GM23338 (cell line): Measurements from ENCODE around the gene NCKAP5. TPM values are rescaled to one million over a fixed set of nuclear protein-coding genes. Genes with fewer than 3 reads are reported as not detected.
A peak's percentile ranks its signal among the peaks of the same experiment; 100 is the strongest.

Experiments used
- ATAC-seq: fragments of 200-7000 bp; cut with Tn5 transposase; 3 replicates; pipeline ENCODE4 v1.9.1; 2020
- DNase-seq: peaks from one replicate; pipeline ENCODE4 v3.0.0-alpha.2; 2015; ENCODE audit warnings: low spot score
- H2AFZ ChIP-seq: fragments of 200-600 bp; sonication (generic); 2 replicates; pipeline ENCODE4 v1.8.0; 2016; ENCODE audit warnings: antibody characterized with exemption, mild to moderate bottlenecking, moderate library complexity
- H3F3A ChIP-seq: fragments of 200-600 bp; sonication (generic); replicated peaks from 2 replicates; pipeline ENCODE4 v1.8.0; 2017; ENCODE audit warnings: antibody characterized with exemption, mixed run types, low read depth
- H3K27ac ChIP-seq: fragments of 200-600 bp; sonication (generic); 2 replicates; pipeline ENCODE4 v1.6.1; 2016; ENCODE audit warnings: low read depth
- H3K27me3 ChIP-seq: fragments of 200-600 bp; sonication (generic); 2 replicates; pipeline ENCODE4 v1.8.0; 2016; ENCODE audit warnings: mild to moderate bottlenecking, mixed run types, moderate library complexity; ENCODE audit not compliant: insufficient read depth
- H3K36me3 ChIP-seq: fragments of 200-600 bp; sonication (generic); 2 replicates; pipeline ENCODE4 v1.8.0; 2016; ENCODE audit warnings: mild to moderate bottlenecking; ENCODE audit not compliant: insufficient read depth
- H3K4me1 ChIP-seq: fragments of 200-600 bp; sonication (generic); 2 replicates; pipeline ENCODE4 v1.8.0; 2016; ENCODE audit warnings: mild to moderate bottlenecking, moderate library complexity; ENCODE audit not compliant: insufficient read depth
- H3K4me2 ChIP-seq: fragments of 200-600 bp; sonication (generic); 2 replicates; pipeline ENCODE4 v1.7.1; 2017; ENCODE audit warnings: mixed run types
- H3K4me3 ChIP-seq: fragments of 200-600 bp; sonication (generic); 2 replicates; pipeline ENCODE4 v1.6.1; 2016; ENCODE audit warnings: mixed run types
- H3K79me2 ChIP-seq: fragments of 200-600 bp; sonication (generic); replicated peaks from 2 replicates; pipeline ENCODE4 v1.8.0; 2017; ENCODE audit warnings: mild to moderate bottlenecking; ENCODE audit not compliant: insufficient read depth
- H3K9me2 ChIP-seq: fragments of 200-600 bp; sonication (generic); 2 replicates; pipeline ENCODE4 v1.8.0; 2017; ENCODE audit not compliant: insufficient read depth
- H4K20me1 ChIP-seq: fragments of 200-600 bp; sonication (generic); replicated peaks from 2 replicates; pipeline ENCODE4 v1.8.0; 2017; ENCODE audit warnings: mild to moderate bottlenecking; ENCODE audit not compliant: insufficient read depth
- H3K27ac Mint-ChIP-seq: 2 replicates; pipeline ENCODE4 v1.8.0; 2020; ENCODE audit warnings: inconsistent platforms, mild to moderate bottlenecking, moderate library complexity, mixed read lengths
- H3K27me3 Mint-ChIP-seq: 3 replicates; pipeline ENCODE4 v1.8.0; 2022; ENCODE audit warnings: low read depth, mild to moderate bottlenecking, moderate library complexity, mixed read lengths, inconsistent platforms; ENCODE audit not compliant: insufficient read depth, poor library complexity
- H3K36me3 Mint-ChIP-seq: 3 replicates; pipeline ENCODE4 v1.8.0; 2021; ENCODE audit warnings: low read depth, mild to moderate bottlenecking, inconsistent platforms, moderate library complexity, mixed read lengths
- H3K4me1 Mint-ChIP-seq: 3 replicates; pipeline ENCODE4 v1.8.0; 2020; ENCODE audit warnings: mild to moderate bottlenecking, inconsistent platforms, mixed read lengths
- H3K4me3 Mint-ChIP-seq: 3 replicates; pipeline ENCODE4 v1.8.0; 2021; ENCODE audit warnings: moderate library complexity, mild to moderate bottlenecking, inconsistent platforms, mixed read lengths
- H3K9me3 Mint-ChIP-seq: 3 replicates; pipeline ENCODE4 v1.8.0; 2020; ENCODE audit warnings: moderate library complexity, mild to moderate bottlenecking, inconsistent platforms, mixed read lengths
- CREB1 ChIP-seq: fragments of 250-450 bp; sonication (Bioruptor Pico); IDR thresholded peaks from 2 replicates; pipeline ENCODE4 v1.5.0; 2020; ENCODE audit warnings: low read depth, mild to moderate bottlenecking, moderate library complexity
- EZH2 ChIP-seq: fragments of 200-600 bp; sonication (generic); IDR thresholded peaks from one replicate; pipeline ENCODE4 v1.8.0; 2017; ENCODE audit warnings: antibody characterized with exemption, mild to moderate bottlenecking, low read depth; ENCODE audit not compliant: unreplicated experiment
- EZH2phosphoT487 ChIP-seq: fragments of 200-600 bp; sonication (generic); IDR thresholded peaks from one replicate; pipeline ENCODE4 v1.8.1; 2018; ENCODE audit warnings: antibody characterized with exemption; ENCODE audit not compliant: unreplicated experiment
- NANOG ChIP-seq: IDR thresholded peaks from 2 replicates; pipeline ENCODE4 v1.6.1; 2016; ENCODE audit warnings: antibody characterized with exemption, borderline replicate concordance
- POLR2AphosphoS5 ChIP-seq: IDR thresholded peaks from 2 replicates; pipeline ENCODE4 v1.6.1; 2016; ENCODE audit warnings: antibody characterized with exemption, low read depth
- STAT1 ChIP-seq: IDR thresholded peaks from one replicate; pipeline ENCODE4 v1.6.1; 2016; ENCODE audit warnings: antibody characterized with exemption; ENCODE audit not compliant: unreplicated experiment
- ZNF331 ChIP-seq: fragments of 250-450 bp; sonication (Bioruptor Pico); IDR thresholded peaks from 2 replicates; pipeline ENCODE4 v1.5.0; 2020; ENCODE audit warnings: low read depth, mild to moderate bottlenecking, moderate library complexity
- polyA plus RNA-seq: library from polyadenylated mRNA; unstranded; fragments of >200 nt; fragmentation: Nextera tagmentation; extraction: Ambion mirVana; gene quantifications from 2 replicates; pipeline ENCODE4 v1.2.1, GENCODE V29; 2016
- total RNA-seq: library from RNA; depleted of rRNA; stranded (reverse); fragments of >200 nt; shearing (Covaris generic); gene quantifications from 2 replicates; pipeline ENCODE4 v1.2.3, GENCODE V29; 2014
- TF ChIP-seq, protein P1 (sequence below): fragments of 250-450 bp; sonication (Bioruptor Pico); IDR thresholded peaks from 2 replicates; pipeline ENCODE4 v1.5.0; 2020; ENCODE audit warnings: mild to moderate bottlenecking, moderate library complexity
- TF ChIP-seq, protein P2 (sequence below), 2 experiments: fragments of 200-600 bp in 1 of 2; sonication (generic) in 1 of 2; conservative IDR thresholded peaks; 2 replicates each; pipeline versions ENCODE4 v1.5.1 to v1.6.1; 2016 to 2017; ENCODE audit warnings: antibody characterized with exemption in 2 of 2, low read depth in 2 of 2, mild to moderate bottlenecking in 2 of 2, moderate library complexity in 1 of 2
- TF ChIP-seq, protein P3 (sequence below): IDR thresholded peaks from one replicate; pipeline ENCODE4 v1.6.1; 2018; ENCODE audit warnings: antibody characterized with exemption; ENCODE audit not compliant: unreplicated experiment
- TF ChIP-seq, protein P4 (sequence below): IDR thresholded peaks from 2 replicates; pipeline ENCODE4 v1.6.1; 2016; ENCODE audit warnings: antibody characterized with exemption

The NCKAP5 gene
- total and polyA plus RNA-seq, 2 experiments from 2014 or later = 0.34 to 0.73 TPM

DNA sequence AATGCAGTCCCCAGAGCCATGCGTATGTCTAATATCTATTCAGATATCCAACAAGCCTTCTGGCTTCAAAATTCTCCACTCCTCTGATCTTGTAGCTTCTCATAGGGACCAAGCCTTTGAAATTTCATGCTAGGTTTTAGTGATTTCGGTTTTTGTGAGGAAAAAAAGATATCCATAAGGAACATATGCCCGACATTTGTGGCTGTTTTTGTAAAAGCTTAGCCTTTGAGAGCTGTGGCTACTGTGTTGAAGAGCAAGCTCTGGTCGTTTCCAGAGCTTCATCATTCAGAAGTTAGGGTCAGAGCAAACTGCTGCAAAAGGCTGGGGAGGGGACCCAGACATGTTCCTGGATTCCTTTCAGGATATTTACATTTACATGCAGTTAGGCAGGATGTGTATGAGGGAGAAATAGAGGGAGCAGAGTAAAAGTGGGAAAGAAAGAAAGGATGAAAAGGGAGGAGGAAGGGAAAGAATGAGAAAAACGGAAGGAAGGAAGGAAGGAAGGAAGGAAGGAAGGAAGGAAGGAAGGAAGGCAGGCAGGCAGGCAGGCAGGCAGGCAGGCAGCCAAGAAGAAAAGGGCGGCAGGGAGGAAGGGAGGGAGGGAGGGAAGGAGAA lies 70.2 kb downstream of the NCKAP5 start:
- no peaks in the 10 kb centered on the region for H3K36me3 ChIP-seq
- H2AFZ ChIP-seq = peak overlapping the region; percentile 5
- Mint-ChIP-seq H3K9me3 (no peaks in the 10 kb centered on the region), H3K4me1 (peaks cover 23% of the 10 kb centered on the region), H3K27ac (no peak overlapping the region), H3K36me3 (no peaks in the 10 kb centered on the region), H3K27me3 (no peaks in the 10 kb centered on the region), H3K4me3 (no peak overlapping the region)
- H3K27ac ChIP-seq = peak overlapping the region; percentile 75; the same call in 1 of the 2 replicates
- no peak overlapping the region for H3K4me2 ChIP-seq
- TF ChIP-seq STAT1 = no peak
- TF ChIP-seq, protein P1, sequence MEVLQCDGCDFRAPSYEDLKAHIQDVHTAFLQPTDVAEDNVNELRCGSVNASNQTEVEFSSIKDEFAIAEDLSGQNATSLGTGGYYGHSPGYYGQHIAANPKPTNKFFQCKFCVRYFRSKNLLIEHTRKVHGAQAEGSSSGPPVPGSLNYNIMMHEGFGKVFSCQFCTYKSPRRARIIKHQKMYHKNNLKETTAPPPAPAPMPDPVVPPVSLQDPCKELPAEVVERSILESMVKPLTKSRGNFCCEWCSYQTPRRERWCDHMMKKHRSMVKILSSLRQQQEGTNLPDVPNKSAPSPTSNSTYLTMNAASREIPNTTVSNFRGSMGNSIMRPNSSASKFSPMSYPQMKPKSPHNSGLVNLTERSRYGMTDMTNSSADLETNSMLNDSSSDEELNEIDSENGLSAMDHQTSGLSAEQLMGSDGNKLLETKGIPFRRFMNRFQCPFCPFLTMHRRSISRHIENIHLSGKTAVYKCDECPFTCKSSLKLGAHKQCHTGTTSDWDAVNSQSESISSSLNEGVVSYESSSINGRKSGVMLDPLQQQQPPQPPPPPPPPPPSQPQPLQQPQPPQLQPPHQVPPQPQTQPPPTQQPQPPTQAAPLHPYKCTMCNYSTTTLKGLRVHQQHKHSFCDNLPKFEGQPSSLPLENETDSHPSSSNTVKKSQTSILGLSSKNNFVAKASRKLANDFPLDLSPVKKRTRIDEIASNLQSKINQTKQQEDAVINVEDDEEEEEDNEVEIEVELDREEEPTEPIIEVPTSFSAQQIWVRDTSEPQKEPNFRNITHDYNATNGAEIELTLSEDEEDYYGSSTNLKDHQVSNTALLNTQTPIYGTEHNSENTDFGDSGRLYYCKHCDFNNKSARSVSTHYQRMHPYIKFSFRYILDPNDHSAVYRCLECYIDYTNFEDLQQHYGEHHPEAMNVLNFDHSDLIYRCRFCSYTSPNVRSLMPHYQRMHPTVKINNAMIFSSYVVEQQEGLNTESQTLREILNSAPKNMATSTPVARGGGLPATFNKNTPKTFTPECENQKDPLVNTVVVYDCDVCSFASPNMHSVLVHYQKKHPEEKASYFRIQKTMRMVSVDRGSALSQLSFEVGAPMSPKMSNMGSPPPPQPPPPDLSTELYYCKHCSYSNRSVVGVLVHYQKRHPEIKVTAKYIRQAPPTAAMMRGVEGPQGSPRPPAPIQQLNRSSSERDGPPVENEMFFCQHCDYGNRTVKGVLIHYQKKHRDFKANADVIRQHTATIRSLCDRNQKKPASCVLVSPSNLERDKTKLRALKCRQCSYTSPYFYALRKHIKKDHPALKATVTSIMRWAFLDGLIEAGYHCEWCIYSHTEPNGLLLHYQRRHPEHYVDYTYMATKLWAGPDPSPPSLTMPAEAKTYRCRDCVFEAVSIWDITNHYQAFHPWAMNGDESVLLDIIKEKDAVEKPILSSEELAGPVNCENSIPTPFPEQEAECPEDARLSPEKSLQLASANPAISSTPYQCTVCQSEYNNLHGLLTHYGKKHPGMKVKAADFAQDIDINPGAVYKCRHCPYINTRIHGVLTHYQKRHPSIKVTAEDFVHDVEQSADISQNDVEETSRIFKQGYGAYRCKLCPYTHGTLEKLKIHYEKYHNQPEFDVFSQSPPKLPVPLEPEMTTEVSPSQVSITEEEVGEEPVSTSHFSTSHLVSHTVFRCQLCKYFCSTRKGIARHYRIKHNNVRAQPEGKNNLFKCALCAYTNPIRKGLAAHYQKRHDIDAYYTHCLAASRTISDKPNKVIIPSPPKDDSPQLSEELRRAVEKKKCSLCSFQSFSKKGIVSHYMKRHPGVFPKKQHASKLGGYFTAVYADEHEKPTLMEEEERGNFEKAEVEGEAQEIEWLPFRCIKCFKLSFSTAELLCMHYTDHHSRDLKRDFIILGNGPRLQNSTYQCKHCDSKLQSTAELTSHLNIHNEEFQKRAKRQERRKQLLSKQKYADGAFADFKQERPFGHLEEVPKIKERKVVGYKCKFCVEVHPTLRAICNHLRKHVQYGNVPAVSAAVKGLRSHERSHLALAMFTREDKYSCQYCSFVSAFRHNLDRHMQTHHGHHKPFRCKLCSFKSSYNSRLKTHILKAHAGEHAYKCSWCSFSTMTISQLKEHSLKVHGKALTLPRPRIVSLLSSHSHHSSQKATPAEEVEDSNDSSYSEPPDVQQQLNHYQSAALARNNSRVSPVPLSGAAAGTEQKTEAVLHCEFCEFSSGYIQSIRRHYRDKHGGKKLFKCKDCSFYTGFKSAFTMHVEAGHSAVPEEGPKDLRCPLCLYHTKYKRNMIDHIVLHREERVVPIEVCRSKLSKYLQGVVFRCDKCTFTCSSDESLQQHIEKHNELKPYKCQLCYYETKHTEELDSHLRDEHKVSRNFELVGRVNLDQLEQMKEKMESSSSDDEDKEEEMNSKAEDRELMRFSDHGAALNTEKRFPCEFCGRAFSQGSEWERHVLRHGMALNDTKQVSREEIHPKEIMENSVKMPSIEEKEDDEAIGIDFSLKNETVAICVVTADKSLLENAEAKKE = no peak
- no peak for TF ChIP-seq ZNF331 (CRISPR knock-in tag)
- TF ChIP-seq EZH2 = no peak
- TF ChIP-seq, protein P2, sequence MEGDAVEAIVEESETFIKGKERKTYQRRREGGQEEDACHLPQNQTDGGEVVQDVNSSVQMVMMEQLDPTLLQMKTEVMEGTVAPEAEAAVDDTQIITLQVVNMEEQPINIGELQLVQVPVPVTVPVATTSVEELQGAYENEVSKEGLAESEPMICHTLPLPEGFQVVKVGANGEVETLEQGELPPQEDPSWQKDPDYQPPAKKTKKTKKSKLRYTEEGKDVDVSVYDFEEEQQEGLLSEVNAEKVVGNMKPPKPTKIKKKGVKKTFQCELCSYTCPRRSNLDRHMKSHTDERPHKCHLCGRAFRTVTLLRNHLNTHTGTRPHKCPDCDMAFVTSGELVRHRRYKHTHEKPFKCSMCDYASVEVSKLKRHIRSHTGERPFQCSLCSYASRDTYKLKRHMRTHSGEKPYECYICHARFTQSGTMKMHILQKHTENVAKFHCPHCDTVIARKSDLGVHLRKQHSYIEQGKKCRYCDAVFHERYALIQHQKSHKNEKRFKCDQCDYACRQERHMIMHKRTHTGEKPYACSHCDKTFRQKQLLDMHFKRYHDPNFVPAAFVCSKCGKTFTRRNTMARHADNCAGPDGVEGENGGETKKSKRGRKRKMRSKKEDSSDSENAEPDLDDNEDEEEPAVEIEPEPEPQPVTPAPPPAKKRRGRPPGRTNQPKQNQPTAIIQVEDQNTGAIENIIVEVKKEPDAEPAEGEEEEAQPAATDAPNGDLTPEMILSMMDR (conservative IDR thresholded peaks at IDR 0.05; ENCODE audit: low read depth in 2 of 2) = no peak
- TF ChIP-seq, protein P3, sequence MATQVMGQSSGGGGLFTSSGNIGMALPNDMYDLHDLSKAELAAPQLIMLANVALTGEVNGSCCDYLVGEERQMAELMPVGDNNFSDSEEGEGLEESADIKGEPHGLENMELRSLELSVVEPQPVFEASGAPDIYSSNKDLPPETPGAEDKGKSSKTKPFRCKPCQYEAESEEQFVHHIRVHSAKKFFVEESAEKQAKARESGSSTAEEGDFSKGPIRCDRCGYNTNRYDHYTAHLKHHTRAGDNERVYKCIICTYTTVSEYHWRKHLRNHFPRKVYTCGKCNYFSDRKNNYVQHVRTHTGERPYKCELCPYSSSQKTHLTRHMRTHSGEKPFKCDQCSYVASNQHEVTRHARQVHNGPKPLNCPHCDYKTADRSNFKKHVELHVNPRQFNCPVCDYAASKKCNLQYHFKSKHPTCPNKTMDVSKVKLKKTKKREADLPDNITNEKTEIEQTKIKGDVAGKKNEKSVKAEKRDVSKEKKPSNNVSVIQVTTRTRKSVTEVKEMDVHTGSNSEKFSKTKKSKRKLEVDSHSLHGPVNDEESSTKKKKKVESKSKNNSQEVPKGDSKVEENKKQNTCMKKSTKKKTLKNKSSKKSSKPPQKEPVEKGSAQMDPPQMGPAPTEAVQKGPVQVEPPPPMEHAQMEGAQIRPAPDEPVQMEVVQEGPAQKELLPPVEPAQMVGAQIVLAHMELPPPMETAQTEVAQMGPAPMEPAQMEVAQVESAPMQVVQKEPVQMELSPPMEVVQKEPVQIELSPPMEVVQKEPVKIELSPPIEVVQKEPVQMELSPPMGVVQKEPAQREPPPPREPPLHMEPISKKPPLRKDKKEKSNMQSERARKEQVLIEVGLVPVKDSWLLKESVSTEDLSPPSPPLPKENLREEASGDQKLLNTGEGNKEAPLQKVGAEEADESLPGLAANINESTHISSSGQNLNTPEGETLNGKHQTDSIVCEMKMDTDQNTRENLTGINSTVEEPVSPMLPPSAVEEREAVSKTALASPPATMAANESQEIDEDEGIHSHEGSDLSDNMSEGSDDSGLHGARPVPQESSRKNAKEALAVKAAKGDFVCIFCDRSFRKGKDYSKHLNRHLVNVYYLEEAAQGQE = no peak
- no peak for TF ChIP-seq NANOG
- TF ChIP-seq CREB1 (CRISPR knock-in tag) = no peak
- TF ChIP-seq, protein P4, sequence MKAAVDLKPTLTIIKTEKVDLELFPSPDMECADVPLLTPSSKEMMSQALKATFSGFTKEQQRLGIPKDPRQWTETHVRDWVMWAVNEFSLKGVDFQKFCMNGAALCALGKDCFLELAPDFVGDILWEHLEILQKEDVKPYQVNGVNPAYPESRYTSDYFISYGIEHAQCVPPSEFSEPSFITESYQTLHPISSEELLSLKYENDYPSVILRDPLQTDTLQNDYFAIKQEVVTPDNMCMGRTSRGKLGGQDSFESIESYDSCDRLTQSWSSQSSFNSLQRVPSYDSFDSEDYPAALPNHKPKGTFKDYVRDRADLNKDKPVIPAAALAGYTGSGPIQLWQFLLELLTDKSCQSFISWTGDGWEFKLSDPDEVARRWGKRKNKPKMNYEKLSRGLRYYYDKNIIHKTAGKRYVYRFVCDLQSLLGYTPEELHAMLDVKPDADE = no peak
- no peak for TF ChIP-seq EZH2phosphoT487
- TF ChIP-seq POLR2AphosphoS5 = no peak
- no peaks in the 10 kb centered on the region for H4K20me1 ChIP-seq
- no peaks in the 10 kb centered on the region for H3K79me2 ChIP-seq
- ATAC-seq (no peak), DNase-seq (no peak)
- H3F3A ChIP-seq = no peaks in the 10 kb centered on the region
- no peaks in the 10 kb centered on the region for H3K9me2 ChIP-seq
- peaks cover 13% of the 10 kb centered on the region; the same call in 1 of the 2 replicates for H3K4me1 ChIP-seq
- no peak overlapping the region for H3K4me3 ChIP-seq
- H3K27me3 ChIP-seq = no peaks in the 10 kb centered on the region
